HG02759 (cell line): ENCODE data around the gene CDKN2D.
A peak's percentile ranks its signal among the peaks of the same experiment; 100 is the strongest.

Source experiments
- ATAC-seq: cut with Tn5 transposase; IDR thresholded peaks from one replicate; pipeline ENCODE4 v1.9.1; 2021; ENCODE audit warnings: mild to moderate bottlenecking, moderate library complexity; ENCODE audit not compliant: unreplicated experiment

The CDKN2D gene

GRCh38 chr19:10568826-10569651, at the start of gene CDKN2D:
CDKN2D (minus strand) TSS chr19:10568979; CDS start chr19:10568653, 326 bp downstream.
- peak; percentile 71 for ATAC-seq

DNA sequence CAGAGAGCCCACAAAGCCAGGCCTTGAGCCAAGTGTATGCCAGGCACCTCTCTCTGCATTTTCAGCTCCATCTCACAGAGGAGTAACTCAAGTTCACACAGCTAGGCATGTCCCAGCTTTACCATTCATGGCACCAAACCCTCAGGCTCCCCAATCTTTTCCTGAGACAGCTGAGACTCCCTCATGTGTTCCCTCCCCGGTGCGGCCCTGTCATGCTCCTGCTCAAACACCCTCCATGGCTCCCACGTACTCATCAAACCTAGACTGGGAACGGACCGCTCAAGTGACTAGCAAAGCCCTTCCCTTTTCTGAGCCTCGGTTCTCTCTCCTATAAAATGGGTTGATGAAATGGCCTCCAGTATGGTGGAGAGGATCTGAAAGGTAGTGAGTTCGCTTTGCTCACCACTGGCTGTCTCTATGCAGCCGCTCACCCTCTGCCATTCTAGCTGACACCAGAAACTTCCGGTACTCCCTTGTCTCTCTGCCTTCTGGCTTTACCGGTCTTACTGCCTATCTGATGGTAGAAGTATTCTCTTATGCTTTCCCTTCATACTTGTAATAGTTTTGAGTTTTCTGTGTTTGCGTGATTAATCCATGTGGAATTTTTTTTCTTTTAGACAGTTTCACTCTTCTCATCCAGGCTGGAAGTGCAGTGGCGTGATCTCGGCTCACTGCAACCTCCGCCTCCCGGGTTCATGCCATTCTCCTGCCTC, 48.8 kb upstream of the CDKN2D start:
- no peak for ATAC-seq

- ATAC-seq = no peak
Measured at GRCh38 chr19:10615429-10616023, 46.7 kb upstream of the CDKN2D start.

- no peak for ATAC-seq
Measured at GRCh38 chr19:10612499-10613119, 43.8 kb upstream of the CDKN2D start.

- no peak for ATAC-seq
Measured at GRCh38 chr19:10611907-10612306, 43.1 kb upstream of the CDKN2D start.

DNA sequence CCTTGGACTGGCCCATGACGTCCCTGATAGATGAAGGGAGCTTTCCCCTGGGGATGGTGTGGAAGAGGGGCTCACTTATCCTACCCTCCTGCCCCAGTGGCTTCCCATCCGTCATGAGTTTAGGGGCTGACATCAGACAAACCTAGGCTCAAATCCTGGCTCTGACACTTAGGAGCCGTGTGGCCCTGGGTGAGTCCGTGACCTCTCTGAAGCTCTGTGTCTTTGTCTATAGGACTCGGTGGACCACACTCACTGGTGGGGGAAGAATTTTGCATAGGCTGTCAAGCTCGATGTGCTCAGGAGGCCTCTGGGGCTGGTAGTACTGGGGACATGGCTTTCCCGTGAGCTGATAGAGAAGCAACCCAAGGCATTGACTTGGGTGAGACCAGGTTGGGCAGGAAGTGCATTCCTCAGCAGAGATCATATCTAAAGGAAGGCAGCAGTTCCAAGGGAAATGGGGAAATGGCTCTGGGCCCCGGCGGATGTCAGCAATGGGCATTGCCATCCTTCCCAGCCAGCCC, 35.7 kb upstream of the CDKN2D start:
- peak; percentile 13 for ATAC-seq

DNA sequence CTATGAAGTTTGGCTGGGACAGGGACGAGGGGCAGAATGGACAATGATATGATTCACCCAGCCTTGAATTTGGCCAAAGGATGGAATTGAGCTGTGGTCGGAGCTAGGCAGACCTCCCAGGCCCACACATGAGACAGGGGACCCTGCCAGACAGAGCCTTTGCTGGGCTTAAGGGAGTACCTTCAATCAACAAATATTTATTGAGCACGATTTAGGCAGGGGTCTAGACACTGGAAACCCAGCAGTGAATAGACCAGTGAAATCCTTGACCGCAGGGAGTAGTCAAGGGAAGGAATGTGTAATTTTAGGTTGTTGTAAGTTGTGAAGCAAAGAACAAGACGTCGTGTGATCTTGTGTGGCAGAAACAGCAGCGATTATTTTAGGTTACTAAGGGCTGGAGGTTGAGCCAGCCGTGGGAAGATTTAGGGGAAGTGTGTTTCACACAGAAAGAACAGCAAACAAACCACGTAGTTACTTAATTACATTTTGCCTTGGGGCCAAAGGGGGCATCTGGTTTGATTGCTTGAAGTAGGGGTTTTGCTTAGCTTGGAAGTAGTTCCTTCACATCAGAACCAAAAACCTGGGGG, 35.2 kb upstream of the CDKN2D start:
- peak; percentile 16 for ATAC-seq

GRCh38 chr19:10603084-10603872, 34.5 kb upstream of the CDKN2D start:
- ATAC-seq = peak; percentile 45

DNA sequence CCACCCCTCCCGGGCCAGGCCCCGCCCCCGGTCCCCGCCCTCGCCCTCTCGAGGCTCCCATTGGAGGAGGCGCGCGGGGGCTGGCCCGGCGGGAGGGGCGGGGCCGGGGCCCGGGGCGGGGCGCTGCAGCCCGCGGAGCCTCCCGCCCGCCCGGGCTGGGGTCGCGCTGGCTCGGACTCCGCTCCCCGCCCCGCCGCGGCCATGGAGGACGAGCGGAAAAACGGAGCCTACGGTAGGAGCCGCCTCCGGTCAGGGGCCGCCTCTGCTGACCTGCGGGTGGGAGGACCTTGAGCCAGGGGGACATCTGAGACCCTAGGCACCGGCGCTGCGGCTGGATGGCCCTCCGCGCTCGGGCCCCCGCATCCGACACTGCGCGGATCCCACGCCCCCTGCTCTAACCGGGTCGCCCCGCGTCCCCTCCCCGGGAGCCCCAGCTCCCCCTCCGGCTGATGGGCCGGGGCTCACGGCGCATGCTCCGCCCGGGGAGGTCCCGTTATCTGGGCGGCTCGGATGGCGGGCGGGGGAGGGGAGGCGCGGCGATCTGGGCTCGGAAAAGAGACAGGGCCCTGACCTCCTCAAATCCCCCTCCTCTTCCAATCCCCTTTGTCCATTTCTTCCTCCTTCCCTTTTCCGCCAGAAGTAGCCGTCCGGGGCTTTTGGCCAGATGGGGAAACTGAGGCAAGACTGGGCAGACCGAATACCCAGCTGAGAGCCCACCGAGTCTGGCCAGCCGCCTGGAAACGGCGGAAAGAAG, 33.7 kb upstream of the CDKN2D start:
- peak; percentile 65 for ATAC-seq

GRCh38 chr19:10601999-10602329, 33.2 kb upstream of the CDKN2D start:
- ATAC-seq = no peak

GRCh38 chr19:10600149-10600548, 31.4 kb upstream of the CDKN2D start:
- no peak for ATAC-seq

- peak; percentile 54 for ATAC-seq
Measured at GRCh38 chr19:10593820-10594637, 25.2 kb upstream of the CDKN2D start.

- no peak for ATAC-seq
Measured at GRCh38 chr19:10593148-10593547, 24.4 kb upstream of the CDKN2D start.

GRCh38 chr19:10587839-10588150, 19.0 kb upstream of the CDKN2D start:
- no peak for ATAC-seq

- no peak for ATAC-seq
Measured at GRCh38 chr19:10587022-10587838, 18.5 kb upstream of the CDKN2D start, which contains the start of gene AP1M2. AP1M2 (minus strand) TSS chr19:10587312; CDS start chr19:10587231, 81 bp downstream.

GRCh38 chr19:10586396-10586795, 17.6 kb upstream of the CDKN2D start:
- ATAC-seq = no peak

- no peak for ATAC-seq
Measured at GRCh38 chr19:10583036-10583776, 14.4 kb upstream of the CDKN2D start.
